ENCODE results near the gene DSTYK.

Gene DSTYK

GRCh38 chr1:205129447-205130029 lies 82.0 kb downstream of the DSTYK start:
- H3K9me3 ChIP-seq (ENCODE audit: control insufficient read depth, insufficient read depth, low read depth, low read length) = no peaks in the 10 kb centered on the region
- H3K27ac ChIP-seq (ENCODE audit: extremely low read depth, low read depth, low read length) = no peak overlapping the region
- TF ChIP-seq ZNF544 (tag by site-specific recombination; IDR thresholded peaks at IDR 0.05) (no peak), ZNF621 (tag by site-specific recombination; IDR thresholded peaks at IDR 0.05) (no peak), ZNF239 (tag by site-specific recombination; IDR thresholded peaks at IDR 0.05) (no peak), ZBTB1 (tag by site-specific recombination; IDR thresholded peaks at IDR 0.05) (no peak), ZIC2 (tag by site-specific recombination; IDR thresholded peaks at IDR 0.05) (no peak), ZNF555 (tag by site-specific recombination; conservative IDR thresholded peaks at IDR 0.05) (no peak), ZNF670 (tag by site-specific recombination; IDR thresholded peaks at IDR 0.05; ENCODE audit: low read depth) (no peak), ZNF529 (tag by site-specific recombination; IDR thresholded peaks at IDR 0.05; ENCODE audit: insufficient replicate concordance) (no peak), ZNF132 (tag by site-specific recombination; IDR thresholded peaks at IDR 0.05; ENCODE audit: borderline replicate concordance) (no peak), BCL6B (tag by site-specific recombination; IDR thresholded peaks at IDR 0.05) (no peak), SCRT1 (tag by site-specific recombination; IDR thresholded peaks at IDR 0.05; ENCODE audit: borderline replicate concordance) (no peak), SETDB1 (IDR thresholded peaks at IDR 0.05; ENCODE audit: insufficient read length, low read length) (no peak), ZBTB21 (tag by site-specific recombination; IDR thresholded peaks at IDR 0.05) (no peak), ZNF664 (tag by site-specific recombination; IDR thresholded peaks at IDR 0.05) (no peak), ZNF624 (tag by site-specific recombination; IDR thresholded peaks at IDR 0.05) (no peak), ZNF510 (tag by site-specific recombination; IDR thresholded peaks at IDR 0.05; ENCODE audit: insufficient replicate concordance) (no peak), REPIN1 (tag by site-specific recombination; IDR thresholded peaks at IDR 0.05; ENCODE audit: low read depth) (no peak)
- TF ChIP-seq, protein P1, sequence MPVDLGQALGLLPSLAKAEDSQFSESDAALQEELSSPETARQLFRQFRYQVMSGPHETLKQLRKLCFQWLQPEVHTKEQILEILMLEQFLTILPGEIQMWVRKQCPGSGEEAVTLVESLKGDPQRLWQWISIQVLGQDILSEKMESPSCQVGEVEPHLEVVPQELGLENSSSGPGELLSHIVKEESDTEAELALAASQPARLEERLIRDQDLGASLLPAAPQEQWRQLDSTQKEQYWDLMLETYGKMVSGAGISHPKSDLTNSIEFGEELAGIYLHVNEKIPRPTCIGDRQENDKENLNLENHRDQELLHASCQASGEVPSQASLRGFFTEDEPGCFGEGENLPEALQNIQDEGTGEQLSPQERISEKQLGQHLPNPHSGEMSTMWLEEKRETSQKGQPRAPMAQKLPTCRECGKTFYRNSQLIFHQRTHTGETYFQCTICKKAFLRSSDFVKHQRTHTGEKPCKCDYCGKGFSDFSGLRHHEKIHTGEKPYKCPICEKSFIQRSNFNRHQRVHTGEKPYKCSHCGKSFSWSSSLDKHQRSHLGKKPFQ (tag by site-specific recombination; IDR thresholded peaks at IDR 0.05) = no peak
- TF ChIP-seq, protein P2, sequence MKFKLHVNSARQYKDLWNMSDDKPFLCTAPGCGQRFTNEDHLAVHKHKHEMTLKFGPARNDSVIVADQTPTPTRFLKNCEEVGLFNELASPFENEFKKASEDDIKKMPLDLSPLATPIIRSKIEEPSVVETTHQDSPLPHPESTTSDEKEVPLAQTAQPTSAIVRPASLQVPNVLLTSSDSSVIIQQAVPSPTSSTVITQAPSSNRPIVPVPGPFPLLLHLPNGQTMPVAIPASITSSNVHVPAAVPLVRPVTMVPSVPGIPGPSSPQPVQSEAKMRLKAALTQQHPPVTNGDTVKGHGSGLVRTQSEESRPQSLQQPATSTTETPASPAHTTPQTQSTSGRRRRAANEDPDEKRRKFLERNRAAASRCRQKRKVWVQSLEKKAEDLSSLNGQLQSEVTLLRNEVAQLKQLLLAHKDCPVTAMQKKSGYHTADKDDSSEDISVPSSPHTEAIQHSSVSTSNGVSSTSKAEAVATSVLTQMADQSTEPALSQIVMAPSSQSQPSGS (tag by site-specific recombination; IDR thresholded peaks at IDR 0.05; ENCODE audit: low read depth) = no peak
- TF ChIP-seq, protein P3, sequence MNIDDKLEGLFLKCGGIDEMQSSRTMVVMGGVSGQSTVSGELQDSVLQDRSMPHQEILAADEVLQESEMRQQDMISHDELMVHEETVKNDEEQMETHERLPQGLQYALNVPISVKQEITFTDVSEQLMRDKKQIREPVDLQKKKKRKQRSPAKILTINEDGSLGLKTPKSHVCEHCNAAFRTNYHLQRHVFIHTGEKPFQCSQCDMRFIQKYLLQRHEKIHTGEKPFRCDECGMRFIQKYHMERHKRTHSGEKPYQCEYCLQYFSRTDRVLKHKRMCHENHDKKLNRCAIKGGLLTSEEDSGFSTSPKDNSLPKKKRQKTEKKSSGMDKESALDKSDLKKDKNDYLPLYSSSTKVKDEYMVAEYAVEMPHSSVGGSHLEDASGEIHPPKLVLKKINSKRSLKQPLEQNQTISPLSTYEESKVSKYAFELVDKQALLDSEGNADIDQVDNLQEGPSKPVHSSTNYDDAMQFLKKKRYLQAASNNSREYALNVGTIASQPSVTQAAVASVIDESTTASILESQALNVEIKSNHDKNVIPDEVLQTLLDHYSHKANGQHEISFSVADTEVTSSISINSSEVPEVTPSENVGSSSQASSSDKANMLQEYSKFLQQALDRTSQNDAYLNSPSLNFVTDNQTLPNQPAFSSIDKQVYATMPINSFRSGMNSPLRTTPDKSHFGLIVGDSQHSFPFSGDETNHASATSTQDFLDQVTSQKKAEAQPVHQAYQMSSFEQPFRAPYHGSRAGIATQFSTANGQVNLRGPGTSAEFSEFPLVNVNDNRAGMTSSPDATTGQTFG (tag by site-specific recombination; IDR thresholded peaks at IDR 0.05; ENCODE audit: borderline replicate concordance) = no peak
- H3K36me3 ChIP-seq (ENCODE audit: control insufficient read depth in 2 of 2, insufficient read depth in 1 of 2, low read length in 2 of 2) = no peaks in the 10 kb centered on the region
- no peak overlapping the region for H3K4me3 ChIP-seq (ENCODE audit: low read depth, low read length)
- CTCF ChIA-PET = interaction anchor here (0.7 to 1.6 kb wide), 3 partner anchors 11 to 100 kb away, joined by 5 to 6 read pairs (median 5); no protein-coding TSS in a partner anchor
- POLR2A ChIA-PET = no interaction called here
- H3K4me1 ChIP-seq (ENCODE audit: control insufficient read depth, insufficient read depth, low read length) = no peaks in the 10 kb centered on the region

All from HEK293 (cell line).